DOHH2 (cell line): ENCODE measurements around the gene PHYKPL.

Experiments used
- CTCF ChIP-seq: fragments of 200-600 bp; sonication (generic); IDR thresholded peaks from one replicate; pipeline ENCODE4 v1.5.1; 2014; ENCODE audit warnings: antibody characterized with exemption, mild to moderate bottlenecking, low read depth, low read length; ENCODE audit not compliant: poor library complexity, severe bottlenecking
- EZH2phosphoT487 ChIP-seq: fragments of 200-600 bp; sonication (generic); IDR thresholded peaks from 2 replicates; pipeline ENCODE4 v1.6.1; 2017; ENCODE audit warnings: borderline replicate concordance, mild to moderate bottlenecking, antibody characterized with exemption, low read length, moderate library complexity, mixed read lengths

- TF ChIP-seq CTCF (no peak), EZH2phosphoT487 (no peak)
Measured at GRCh38 chr5:178259623-178260536, 27.3 kb upstream of the PHYKPL start.
